ENCODE measurements around the gene HEY2.

Gene HEY2

DNA sequence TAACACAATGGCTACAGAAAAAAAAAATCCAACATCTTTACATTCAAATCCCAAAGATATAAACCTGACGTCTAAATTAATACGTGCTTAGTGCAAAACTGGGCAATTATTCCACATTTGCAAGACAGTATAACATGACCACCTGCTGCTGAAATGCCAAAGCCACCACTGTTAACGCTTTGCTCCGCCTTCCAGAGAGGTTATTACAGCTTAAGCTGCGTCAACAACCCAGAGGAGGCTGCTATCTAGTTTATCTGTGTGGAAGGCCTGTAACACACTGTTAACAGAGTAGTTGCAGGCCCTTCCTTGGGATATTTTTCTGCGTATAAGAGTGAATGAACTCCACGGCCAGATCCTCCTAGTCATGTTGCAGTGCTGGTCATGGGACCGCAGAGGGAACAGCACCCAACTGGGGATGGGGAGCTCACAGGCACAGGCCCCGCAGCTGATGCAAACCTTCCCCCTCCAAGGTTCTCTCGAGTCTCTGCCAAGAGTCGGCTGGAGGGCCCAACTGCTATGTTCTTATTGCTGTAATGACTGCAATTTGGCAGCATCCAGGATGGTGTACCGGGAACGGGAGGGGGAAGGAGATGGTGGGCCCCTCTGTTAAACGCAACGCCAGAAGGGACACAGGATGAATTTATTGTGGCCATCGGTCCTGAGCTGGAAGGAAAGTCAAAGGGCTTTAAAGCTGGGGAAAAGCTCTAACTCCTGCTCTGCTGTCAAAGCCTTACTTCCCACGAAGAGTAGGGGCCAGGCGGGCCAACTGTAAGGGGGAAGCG, 40.3 kb downstream of the HEY2 start:
- H3K4me2 ChIP-seq (ENCODE audit: low read depth, low read length, poor library complexity, severe bottlenecking): peak overlapping the region; percentile 77
- H3F3A ChIP-seq (ENCODE audit: low read depth): no peaks in the 10 kb centered on the region
- H3K9me2 ChIP-seq (replicated peaks; ENCODE audit: low read depth, low read length): no peaks in the 10 kb centered on the region
- peak overlapping the region; percentile 71 for H2AFZ ChIP-seq (ENCODE audit: low read length)
- TF ChIP-seq EZH2phosphoT487 (IDR thresholded peaks at IDR 0.05; ENCODE audit: borderline replicate concordance): no peak
- no peak for TF ChIP-seq CTCF (conservative IDR thresholded peaks at IDR 0.05; ENCODE audit: low read length)
- peaks cover 47% of the 10 kb centered on the region for H3K4me1 ChIP-seq (ENCODE audit: insufficient read depth, low read length, poor library complexity, severe bottlenecking)
- peaks cover 40% of the 10 kb centered on the region for H3K79me2 ChIP-seq (ENCODE audit: insufficient read depth, low read length)
- peaks cover 14% of the 10 kb centered on the region for H4K20me1 ChIP-seq (ENCODE audit: insufficient read depth, low read length, poor library complexity, severe bottlenecking)
- no peaks in the 10 kb centered on the region for H3K27me3 ChIP-seq (ENCODE audit: insufficient read depth, low read length, poor library complexity, severe bottlenecking)
- no peaks in the 10 kb centered on the region for H3K9me3 ChIP-seq (ENCODE audit: insufficient read depth, low read depth, low read length)
- peak overlapping the region; percentile 90 for H3K9ac ChIP-seq (ENCODE audit: low read depth, low read length, poor library complexity, severe bottlenecking)
- peak overlapping the region; percentile 82 for H3K4me3 ChIP-seq (ENCODE audit: low read length, poor library complexity, severe bottlenecking)
- H3K36me3 ChIP-seq (ENCODE audit: insufficient read depth, low read length): no peaks in the 10 kb centered on the region

DNA sequence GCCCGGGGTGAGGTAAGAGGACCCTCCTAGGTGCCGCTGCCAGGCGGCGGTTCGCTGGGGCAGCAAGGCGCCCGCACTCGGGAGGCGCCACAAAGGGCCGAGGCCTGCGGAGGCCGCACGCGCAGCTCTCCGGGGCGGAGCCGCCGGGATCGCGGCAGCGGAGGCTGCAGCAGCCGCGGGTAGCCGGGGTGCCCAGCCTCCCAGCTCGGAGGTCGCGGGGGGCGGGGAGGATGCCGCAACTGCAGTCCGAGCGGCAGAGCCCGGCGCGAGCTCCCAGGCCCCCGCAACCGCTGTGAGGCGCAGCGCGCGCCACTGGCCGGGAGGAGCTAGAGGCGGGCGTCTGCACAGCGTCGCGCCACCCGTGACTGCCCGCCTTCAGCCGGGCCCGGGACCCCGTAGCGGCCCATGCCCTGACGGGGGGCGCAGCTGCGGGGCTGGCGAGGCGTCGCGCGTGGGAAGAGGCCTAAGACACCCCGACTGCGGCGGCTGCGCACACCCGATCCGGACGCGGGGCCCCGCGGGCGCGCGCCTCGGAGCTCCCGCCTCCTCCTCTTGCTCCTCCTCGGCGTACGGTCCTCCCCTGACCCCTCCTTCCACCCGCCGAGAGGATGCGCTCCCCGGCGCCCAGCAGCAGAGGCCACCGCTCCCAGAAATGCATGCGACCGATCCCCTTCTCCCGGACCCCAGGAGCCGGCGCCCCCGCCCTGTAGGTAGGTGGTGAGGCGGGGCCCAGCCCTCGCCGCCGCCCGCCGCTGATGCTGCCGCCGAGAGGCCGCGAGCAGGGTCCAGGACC, 41.1 kb downstream of the HEY2 start, which contains the start of gene NCOA7:
TSS of gene NCOA7 (plus strand) at position 603 of the 793 bp plus-strand sequence. CDS start 24,395 bp downstream, outside the sequence.
- Histone ChIP-seq H3K79me2 (ENCODE audit: insufficient read depth, low read length) (peaks cover 47% of the 10 kb centered on the region), H2AFZ (ENCODE audit: low read length) (peak within 1 kb of the TSS; percentile 71), H3K4me3 (ENCODE audit: low read length, poor library complexity, severe bottlenecking) (peak within 1 kb of the TSS; percentile 82), H3K9me2 (replicated peaks; ENCODE audit: low read depth, low read length) (no peaks in the 10 kb centered on the region), H3K36me3 (ENCODE audit: insufficient read depth, low read length) (no peaks in the 10 kb centered on the region), H3K4me2 (ENCODE audit: low read depth, low read length, poor library complexity, severe bottlenecking) (peak within 1 kb of the TSS; percentile 77), H3K4me1 (ENCODE audit: insufficient read depth, low read length, poor library complexity, severe bottlenecking) (peaks cover 47% of the 10 kb centered on the region), H3K9me3 (ENCODE audit: insufficient read depth, low read depth, low read length) (no peaks in the 10 kb centered on the region), H3F3A (ENCODE audit: low read depth) (no peaks in the 10 kb centered on the region), H3K9ac (ENCODE audit: low read depth, low read length, poor library complexity, severe bottlenecking) (peak within 1 kb of the TSS; percentile 90), H3K27me3 (ENCODE audit: insufficient read depth, low read length, poor library complexity, severe bottlenecking) (no peaks in the 10 kb centered on the region), H4K20me1 (ENCODE audit: insufficient read depth, low read length, poor library complexity, severe bottlenecking) (peaks cover 14% of the 10 kb centered on the region)
- TF ChIP-seq CTCF (conservative IDR thresholded peaks at IDR 0.05; ENCODE audit: low read length): no peak
- TF ChIP-seq EZH2phosphoT487 (IDR thresholded peaks at IDR 0.05; ENCODE audit: borderline replicate concordance): no peak

DNA sequence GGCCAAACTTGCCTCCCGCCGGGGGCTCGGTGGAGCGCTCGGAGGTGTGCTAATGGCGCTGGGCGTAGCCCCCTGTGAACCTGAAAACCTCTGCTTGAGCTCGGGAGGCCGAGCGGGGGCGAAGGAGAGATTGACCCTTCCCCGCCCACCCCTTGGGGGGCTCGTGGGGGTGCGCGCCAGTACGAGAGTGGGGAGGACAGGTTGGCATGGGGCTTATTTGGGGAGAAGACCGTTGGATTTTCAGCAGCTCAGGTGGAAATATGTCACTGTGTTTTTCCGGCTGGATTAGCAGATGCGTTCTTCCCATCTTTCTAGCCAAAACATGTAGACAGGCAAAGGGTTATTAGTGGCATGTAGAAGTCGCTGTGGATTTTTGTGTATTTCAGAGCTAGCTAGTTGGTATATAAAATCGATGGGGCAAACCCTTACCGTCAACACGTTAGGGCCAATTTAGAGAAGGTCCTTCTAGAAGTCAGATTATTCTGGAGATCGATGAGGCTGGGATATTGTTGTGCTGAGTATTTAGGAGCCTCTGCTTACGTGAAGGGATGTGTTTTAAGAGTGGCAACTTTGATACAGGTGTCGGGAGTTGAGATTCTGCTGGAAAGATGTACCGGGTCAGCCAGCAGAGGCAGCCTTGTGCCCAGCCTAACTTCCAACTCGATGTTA, 41.9 kb downstream of the HEY2 start:
- H3K79me2 ChIP-seq (ENCODE audit: insufficient read depth, low read length): peaks cover 55% of the 10 kb centered on the region
- H3F3A ChIP-seq (ENCODE audit: low read depth): no peaks in the 10 kb centered on the region
- no peaks in the 10 kb centered on the region for H3K9me2 ChIP-seq (replicated peaks; ENCODE audit: low read depth, low read length)
- H3K4me2 ChIP-seq (ENCODE audit: low read depth, low read length, poor library complexity, severe bottlenecking): peak overlapping the region; percentile 74
- H3K27me3 ChIP-seq (ENCODE audit: insufficient read depth, low read length, poor library complexity, severe bottlenecking): no peaks in the 10 kb centered on the region
- H3K36me3 ChIP-seq (ENCODE audit: insufficient read depth, low read length): no peaks in the 10 kb centered on the region
- H3K4me3 ChIP-seq (ENCODE audit: low read length, poor library complexity, severe bottlenecking): peak overlapping the region; percentile 82
- H4K20me1 ChIP-seq (ENCODE audit: insufficient read depth, low read length, poor library complexity, severe bottlenecking): peaks cover 14% of the 10 kb centered on the region
- H3K9ac ChIP-seq (ENCODE audit: low read depth, low read length, poor library complexity, severe bottlenecking): peak overlapping the region; percentile 90
- no peak for TF ChIP-seq EZH2phosphoT487 (IDR thresholded peaks at IDR 0.05; ENCODE audit: borderline replicate concordance)
- TF ChIP-seq CTCF (conservative IDR thresholded peaks at IDR 0.05; ENCODE audit: low read length): peak; percentile 75
- H3K4me1 ChIP-seq (ENCODE audit: insufficient read depth, low read length, poor library complexity, severe bottlenecking): peaks cover 47% of the 10 kb centered on the region
- peak overlapping the region; percentile 71 for H2AFZ ChIP-seq (ENCODE audit: low read length)
- H3K9me3 ChIP-seq (ENCODE audit: insufficient read depth, low read depth, low read length): no peaks in the 10 kb centered on the region

Measured in Loucy (cell line).